ENCODE data around the gene FAM200A.

The FAM200A gene

GRCh38 chr7:99499721-99500636 is 51.9 kb downstream of the FAM200A start, which contains the start of gene ZNF394:
TSS of gene ZNF394 (minus strand) at chr7:99500281. CDS start at chr7:99500093, 188 bp downstream.
- peak; percentile 96 for DNase-seq

DNA sequence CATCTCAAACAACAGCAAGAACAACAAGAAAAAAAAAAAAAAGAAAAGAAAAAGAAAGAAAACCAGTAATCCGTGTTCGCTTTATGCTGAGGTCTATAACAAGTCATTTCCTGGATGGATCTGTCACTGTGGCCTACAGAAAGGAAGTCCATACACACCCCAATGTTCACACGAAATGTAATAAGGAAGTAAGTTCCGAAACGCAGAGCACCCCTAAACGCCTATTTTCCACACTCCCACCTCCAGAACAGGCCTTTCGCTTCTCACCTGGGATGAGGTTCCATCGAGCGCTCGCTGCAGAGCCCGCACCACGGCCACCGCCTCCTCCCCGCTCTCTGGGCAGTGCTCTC is 52.6 kb downstream of the FAM200A start:
- DNase-seq: peak; percentile 26

DNA sequence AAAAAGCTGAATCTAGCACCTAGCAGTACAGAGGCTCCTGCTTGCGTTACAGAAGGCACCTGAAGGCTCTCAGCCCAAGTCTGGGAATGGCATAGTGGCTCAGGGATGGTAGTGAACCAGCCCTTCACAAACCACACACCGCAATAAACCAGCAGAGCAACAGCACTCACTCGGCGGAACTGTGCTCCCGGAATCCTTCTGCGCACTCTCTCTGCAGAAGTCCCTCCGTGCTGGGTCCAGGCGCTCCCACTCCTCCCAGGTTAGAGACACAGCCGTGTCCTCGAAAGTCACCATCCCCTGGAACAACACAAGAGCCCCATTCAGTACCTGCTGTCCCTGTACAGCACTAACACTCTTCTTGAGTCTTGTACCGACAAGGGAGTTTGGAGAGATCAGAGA is 53.4 kb downstream of the FAM200A start:
- DNase-seq: no peak

DNA sequence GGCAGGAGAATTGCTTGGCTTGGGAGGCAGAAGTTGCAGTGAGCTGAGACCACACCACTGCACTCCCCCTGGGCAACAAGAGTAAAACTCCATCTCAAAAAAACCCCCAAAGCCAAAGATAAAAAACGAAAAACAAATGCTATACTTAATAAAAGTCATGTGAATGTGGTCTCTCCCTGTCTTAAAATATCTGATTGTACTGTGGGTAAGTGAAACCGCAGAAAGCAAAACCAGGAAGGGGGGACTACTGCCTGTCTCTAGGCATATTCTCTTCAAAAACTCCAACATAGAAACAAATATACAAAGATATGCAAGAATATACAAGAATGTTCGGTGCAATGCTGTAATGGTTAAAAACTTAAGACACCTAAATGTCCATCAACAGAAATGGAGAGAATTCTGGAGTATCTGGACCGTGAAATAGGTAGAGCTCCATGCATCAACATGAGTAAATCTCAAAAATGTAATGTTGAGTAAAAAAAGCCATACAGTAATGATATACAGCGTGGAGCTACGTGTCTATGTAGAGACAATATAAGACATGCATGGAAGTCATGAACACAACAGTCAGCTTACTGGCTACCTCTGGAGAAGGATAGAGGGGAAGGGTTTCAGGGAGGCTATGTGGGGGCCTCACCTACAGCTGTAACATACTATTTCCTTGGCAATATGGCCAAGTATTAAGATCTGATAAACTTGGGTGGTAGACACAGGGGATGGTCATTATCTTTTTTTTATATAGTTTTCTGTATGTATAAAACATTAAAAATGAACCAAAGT is 54.0 kb downstream of the FAM200A start:
- peak; percentile 62 for DNase-seq

Measured in hematopoietic multipotent progenitor cell treated with erythropoietin and hydrocortisone succinate and interleukin-3 and kit ligand, for 8 days (in vitro differentiated cells).